ENCODE measurements around the gene EMD.
A peak's percentile ranks its signal among the peaks of the same experiment; 100 is the strongest.
"Not testable (repeated sequence)": the region's sequence is repeated elsewhere in the genome, so short reads cannot be mapped to it uniquely, and the experiment has no call there.

Gene EMD

DNA sequence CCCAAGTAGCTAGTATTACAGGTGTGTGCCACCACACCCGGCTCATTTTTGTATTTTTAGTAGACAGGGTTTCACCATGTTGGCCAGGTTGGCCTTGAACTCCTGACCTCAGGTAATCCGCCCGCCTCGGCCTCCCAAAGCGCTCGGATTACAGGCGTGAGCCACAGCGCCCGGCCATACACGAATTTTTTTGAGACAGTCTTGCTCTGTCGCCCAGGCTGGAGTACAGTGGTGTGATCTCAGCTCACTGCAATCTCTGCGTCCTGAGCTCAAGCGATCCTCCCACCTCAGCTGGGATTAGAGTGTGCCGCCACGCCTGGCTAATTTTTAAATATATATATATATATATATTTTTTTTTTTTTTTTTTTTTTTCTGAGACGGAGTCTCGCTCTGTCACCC, 17.3 kb downstream of the EMD start:
- DNase-seq (ENCODE audit: low read depth, low spot score), result not testable (repeated sequence)

- DNase-seq (ENCODE audit: low read depth, low spot score), result peak; percentile 85
Measured at GRCh38 chrX:154396973-154397887, 18.1 kb downstream of the EMD start.

DNA sequence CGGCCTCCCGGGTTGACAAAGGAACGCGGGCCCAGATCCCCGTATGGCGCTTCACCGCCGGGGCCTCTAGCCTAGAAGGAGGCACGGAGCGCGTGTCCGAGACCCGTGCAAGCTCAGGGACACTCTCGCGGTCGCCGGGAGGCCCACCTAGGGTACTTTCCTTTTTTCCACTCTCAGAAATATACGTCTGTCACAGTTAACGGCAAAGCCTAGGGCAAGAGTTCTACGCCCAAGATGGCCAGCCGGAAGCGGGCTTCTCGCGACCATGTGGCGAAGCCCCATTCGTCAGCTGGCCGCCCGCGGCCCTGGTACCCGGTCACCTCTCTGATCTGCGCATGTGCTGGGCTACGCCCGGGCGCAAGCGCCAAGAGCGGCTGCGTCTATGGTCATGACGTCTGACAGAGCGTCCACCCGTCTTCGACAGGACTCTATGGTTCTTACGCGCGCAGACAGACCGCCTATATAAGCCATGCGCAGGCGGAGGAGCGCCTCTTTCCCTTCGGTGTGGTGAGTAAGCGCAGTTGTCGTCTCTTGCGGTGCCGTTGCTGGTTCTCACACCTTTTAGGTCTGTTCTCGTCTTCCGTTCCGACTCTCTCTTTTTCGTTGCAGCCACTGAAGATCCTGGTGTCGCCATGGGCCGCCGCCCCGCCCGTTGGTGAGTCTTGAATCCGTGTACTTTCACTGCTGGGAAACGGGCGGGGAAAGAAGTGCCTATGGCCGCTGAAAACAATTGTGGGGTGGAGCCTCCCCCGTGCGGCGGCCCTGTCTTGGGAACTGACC, 19.0 kb downstream of the EMD start, which contains the start of gene RPL10:
RPL10 (plus strand) TSS at position 490 of the 780 bp plus-strand sequence; CDS start at position 633, 143 bp downstream.
- DNase-seq (ENCODE audit: low read depth, low spot score), result peak; percentile 99

- DNase-seq (ENCODE audit: low read depth, low spot score), result peak; percentile 94
Measured at GRCh38 chrX:154398668-154399526, 19.8 kb downstream of the EMD start.

DNA sequence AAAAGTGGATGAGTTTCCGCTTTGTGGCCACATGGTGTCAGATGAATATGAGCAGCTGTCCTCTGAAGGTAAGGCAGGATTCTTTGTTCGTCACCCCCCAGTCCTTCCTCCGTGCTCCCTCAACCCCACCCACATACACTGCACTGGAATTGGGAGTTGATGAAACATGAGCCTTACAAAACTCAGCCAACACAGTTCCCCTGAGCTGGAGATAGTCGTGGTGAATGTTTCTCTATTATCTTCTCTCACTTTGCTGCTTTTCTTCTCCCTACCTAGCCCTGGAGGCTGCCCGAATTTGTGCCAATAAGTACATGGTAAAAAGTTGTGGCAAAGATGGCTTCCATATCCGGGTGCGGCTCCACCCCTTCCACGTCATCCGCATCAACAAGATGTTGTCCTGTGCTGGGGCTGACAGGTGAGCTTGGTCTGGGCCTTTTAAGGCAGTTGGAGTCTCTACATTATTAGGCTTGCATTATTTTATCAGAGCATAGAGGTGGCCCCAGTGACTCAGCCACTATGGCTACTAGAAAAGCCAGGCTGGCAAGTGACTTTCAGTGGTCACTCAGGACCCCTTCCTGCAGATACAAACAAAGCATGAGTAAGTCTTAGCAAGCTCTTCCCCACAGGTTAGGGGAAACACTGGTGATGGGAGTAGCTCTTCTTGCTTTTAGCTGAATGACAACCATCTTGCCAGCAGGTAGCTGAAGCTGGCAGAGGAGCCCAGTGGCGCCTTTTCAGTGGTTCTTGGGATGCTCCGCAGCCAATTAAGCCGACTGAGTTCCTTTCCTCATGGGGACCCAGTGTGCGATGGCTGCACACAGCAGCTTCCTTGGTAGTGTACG, 20.7 kb downstream of the EMD start:
- no peak for DNase-seq (ENCODE audit: low read depth, low spot score)

DNA sequence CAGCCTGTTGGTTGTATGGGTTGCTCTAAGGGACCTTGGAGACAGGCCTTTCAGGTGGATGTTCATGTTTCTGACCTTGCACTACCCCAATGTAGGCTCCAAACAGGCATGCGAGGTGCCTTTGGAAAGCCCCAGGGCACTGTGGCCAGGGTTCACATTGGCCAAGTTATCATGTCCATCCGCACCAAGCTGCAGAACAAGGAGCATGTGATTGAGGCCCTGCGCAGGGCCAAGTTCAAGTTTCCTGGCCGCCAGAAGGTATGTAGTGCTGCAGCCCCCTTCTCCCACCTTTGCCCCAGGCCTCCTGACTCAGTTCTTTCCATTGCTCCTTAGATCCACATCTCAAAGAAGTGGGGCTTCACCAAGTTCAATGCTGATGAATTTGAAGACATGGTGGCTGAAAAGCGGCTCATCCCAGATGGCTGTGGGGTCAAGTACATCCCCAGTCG, 21.3 kb downstream of the EMD start:
- DNase-seq (ENCODE audit: low read depth, low spot score), result not testable (repeated sequence)

DNA sequence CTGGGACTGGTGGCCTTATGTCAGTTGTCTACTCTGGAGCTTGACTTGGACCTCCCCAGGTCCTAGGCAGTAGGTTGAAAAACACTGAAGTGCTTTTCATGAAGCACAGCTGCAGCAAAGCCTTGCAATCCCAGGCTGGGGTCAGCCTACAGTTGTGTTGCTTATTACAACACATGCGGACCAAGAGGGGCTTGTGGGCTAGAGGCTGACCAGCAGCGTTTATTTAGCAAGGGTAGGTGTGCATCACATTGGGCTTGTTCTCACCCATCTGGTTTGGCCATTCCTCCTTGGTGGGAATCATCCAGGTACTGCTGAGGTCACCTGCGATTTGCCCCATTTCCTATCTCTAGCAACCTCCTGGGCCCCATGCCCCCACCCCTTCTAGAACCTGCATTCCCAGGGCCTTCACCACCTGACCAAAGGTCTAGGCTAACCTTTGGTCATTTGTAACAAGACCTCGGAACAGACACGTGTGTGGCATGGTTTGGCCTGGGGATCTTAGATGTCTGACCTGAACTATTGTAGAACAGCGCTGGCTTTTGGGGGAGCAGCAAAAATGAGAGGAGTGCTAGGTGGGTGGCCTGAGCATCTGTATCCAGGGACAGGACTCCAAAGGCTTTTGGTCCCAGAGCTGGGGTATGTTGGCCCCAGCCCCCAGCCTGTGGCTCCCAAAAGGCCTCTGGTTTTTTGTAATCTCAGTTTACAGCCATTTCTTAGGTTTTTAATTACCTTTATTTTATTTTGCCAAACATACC, 22.1 kb downstream of the EMD start:
- peak; percentile 85 for DNase-seq (ENCODE audit: low read depth, low spot score)

DNA sequence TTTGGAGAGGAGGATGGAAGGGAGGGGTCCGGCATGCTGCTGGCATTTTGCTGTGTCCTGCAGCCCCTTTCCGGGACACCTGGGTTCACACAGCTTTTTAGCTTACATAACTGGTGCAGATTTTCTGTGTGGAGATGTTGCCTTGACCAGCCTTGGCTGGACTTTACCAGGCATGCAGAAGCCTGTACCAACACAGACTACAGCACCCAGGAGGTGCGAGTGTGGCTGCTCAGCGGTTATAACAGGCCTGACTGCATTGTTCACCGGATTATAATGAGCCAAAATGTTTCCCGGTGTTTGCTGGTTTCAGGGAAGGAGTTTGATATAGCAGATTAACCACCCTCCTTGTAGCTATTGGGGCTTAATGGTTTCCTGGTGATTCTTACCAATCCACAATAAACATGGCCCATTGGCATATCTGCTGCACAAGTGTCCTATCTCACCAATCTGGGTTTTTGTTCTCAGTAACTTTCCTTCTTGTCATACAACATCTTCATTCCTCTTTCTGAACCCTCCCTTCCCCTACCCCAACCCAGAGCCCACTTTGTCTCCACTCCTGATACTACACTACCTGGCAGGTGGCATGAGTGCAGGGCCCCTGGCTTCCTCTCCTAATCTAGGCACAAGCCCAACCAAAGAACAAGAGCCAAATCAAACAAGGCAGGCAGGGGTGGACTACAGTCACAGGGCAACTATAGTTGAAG, 23.0 kb downstream of the EMD start:
- DNase-seq (ENCODE audit: low read depth, low spot score), result peak; percentile 65

GRCh38 chrX:154402622-154403127, 23.6 kb downstream of the EMD start:
- no peak for DNase-seq (ENCODE audit: low read depth, low spot score)

DNA sequence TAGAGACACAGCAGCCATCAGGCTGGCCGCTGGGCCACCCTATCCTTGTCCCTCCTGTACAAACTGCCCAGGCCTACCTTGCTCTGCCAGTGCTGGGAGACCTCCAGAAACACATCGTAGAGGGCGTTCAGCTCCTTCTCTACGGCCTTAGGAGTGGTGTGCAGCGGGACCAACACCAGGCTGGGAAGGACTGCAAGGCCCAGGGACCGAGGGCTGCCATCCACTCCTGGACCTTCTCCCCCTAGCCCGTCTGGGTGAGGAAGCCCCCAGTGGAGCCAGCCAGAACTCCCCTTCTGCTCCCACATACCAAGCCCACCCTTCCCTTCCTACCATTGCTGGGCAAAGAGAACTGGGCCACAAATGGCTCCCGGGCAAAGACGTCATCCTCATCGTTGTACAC, 24.1 kb downstream of the EMD start:
- no peak for DNase-seq (ENCODE audit: low read depth, low spot score)

DNA sequence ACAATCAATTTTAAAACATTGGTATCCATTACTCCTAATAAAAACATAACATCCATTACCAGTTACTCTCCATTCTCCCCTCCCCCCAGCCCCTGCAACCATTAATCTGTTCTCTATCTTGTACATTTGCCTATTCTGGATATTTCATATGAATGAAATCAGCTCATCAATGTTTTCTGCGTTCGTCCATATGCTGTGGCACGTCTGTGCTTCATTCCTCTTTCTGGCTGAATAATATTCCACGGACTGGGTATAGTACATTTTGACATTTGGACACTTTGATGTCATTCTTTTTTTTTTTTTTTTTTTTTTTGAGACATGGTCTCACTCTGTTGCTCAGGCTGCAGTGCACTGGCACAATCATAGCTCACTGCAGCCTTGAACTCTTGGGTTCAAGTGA, 24.8 kb downstream of the EMD start:
- DNase-seq (ENCODE audit: low read depth, low spot score), result no peak

DNA sequence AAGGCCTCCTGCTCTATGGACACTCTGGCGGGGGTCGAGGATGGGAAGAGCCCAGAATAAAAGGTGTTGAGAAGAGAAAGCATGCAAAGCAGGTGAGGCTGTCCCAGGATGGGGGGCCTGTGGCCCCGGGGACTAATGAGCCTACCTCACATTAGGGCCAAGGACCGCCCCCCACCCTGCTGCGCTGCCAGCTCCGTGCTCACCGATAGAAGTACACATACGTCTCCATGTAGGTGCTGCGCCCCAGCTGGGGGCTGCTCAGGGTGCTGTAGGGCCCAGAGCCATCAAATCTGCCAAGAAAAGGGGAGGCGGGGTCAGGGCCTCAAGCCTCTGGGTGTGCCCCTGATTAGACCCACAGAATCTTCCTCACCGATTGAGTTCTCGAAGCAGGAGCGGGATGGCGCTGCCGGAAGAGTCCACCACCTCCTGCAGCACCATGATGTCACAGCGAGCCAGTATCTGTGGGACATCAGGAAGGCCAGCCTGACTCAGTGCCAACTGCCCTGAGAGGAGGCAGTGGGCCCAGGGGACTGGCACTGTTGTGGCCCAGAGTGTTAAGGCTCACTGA, 25.6 kb downstream of the EMD start:
- DNase-seq (ENCODE audit: low read depth, low spot score), result no peak

- no peak for DNase-seq (ENCODE audit: low read depth, low spot score)
Measured at GRCh38 chrX:154408659-154409221, 29.6 kb downstream of the EMD start.

DNA sequence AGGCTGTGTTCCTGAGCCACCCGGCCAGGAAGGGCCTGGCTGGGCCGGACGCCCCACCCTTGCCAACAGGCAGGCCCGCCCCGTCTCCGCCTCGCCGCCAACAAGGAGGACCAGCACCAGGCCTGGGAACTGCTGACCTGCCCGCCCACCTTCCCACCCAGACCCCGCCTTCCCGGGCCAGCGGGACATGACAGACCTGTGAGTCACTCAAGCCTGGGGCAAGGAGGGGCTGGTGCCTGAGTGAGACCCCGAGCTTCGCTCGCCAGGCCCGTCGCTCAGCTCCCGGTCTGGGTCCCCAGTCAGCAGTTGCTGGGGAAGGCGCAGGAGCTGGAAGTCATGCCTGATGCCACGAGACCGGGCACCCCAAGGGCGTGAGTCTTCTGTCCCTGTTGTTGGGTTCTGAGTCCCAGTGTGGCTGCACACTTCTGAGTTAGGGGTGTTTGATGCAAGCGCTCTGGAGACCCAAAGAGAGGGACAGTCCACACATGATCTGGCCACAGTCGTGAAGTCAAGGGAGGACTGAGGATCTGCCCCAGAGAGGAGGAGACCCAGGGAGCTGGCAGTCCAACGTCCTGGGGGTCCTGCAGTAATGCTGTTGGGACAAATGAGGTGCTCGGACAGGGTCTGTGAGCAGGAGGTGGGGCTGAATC, 30.3 kb downstream of the EMD start, which contains the start of gene DNASE1L1:
DNASE1L1 (minus strand) TSS at position 33 of the 650 bp plus-strand sequence. CDS start 3,686 bp downstream, outside the sequence.
- DNase-seq (ENCODE audit: low read depth, low spot score), result peak; percentile 99

DNA sequence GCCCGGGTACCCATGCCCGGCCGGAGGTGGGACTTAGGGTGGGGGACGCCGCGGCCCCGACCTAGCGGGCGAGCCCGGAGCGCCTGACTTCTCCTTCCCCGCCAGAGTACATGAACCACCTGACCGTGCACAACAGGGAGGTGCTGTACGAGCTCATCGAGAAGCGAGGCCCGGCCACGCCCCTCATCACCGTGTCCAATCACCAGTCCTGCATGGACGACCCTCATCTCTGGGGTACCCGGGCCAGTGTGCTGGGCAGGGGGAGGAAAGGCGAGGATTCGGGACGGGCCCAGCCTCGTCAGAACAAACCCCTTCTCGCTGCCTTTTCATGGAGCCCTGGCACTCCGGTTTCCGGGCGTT, 32.9 kb downstream of the EMD start:
- DNase-seq (ENCODE audit: low read depth, low spot score), result peak; percentile 76

GRCh38 chrX:154412468-154412867, 33.4 kb downstream of the EMD start:
- no peak for DNase-seq (ENCODE audit: low read depth, low spot score)

DNA sequence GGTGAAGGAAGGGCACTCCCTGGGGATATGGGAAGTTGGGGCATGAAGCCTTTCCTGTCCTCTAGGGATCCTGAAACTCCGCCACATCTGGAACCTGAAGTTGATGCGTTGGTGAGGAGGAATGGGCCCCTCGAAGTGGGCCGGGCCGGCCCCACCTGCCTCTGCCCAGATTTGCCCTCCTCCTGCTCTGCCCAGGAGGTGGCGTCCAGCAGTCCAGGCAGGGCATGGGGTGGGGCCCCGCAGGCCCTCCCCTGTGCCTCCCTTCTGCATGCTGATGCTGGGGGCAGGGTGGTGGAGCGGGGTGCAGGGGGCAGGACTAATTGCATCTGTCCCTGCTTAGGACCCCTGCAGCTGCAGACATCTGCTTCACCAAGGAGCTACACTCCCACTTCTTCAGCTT, 34.0 kb downstream of the EMD start:
- DNase-seq (ENCODE audit: low read depth, low spot score), result no peak

GRCh38 chrX:154417157-154417556, 38.1 kb downstream of the EMD start:
- no peak for DNase-seq (ENCODE audit: low read depth, low spot score)

Measured in ELF-1 (cell line).